ENCODE results near the gene EVI5L. TPM values are rescaled to one million over a fixed set of nuclear protein-coding genes. Genes with fewer than 3 reads are reported as not detected.

The EVI5L gene
- total RNA-seq (10 to 100 TPM; 11.9 to 14.1 TPM), polyA plus RNA-seq (1 to 10 TPM; 1.1 to 2.8 TPM)

DNA sequence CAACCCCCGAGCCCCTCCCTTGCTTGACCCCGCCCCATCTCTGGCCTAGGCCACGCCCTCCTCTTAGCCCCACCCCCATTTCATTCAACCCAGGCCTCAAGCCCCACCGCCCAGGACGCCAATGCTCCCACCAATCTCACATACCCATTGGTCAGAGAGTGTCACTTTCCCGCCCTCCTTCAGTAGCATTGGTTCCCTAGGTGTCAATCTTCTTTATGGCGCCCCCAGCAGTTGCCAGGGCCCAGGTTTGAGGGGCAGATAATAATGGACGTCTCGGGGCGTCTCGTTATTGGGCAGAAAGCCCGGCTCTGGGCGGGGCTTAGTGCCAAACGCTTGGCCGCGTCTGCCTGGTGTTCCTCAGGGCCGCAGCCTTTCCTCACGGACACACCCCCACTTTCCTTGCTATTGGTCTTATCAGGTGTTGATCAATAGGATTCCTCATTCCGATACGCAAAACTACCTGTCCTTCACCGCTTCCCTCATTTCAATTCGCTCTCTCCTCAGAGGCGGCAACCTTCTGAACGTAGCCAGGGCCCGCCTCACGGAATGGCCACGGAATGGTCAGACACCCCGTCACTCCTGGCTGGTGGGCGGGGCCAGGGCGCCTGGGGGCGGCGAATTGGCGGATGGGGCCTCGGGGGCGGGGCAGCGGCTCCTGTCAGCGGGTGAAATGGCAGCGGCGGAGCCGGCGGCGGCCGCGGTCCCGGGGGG lies at the start of gene EVI5L:
EVI5L (plus strand) TSS at position 658 of the 711 bp plus-strand sequence. CDS start 16,325 bp downstream, outside the sequence.
- peaks cover 11 to 28% (median 18%) of the 10 kb centered on the region in 4 donors for H3K4me1 Mint-ChIP-seq
- no peaks in the 10 kb centered on the region for H3K27me3 ChIP-seq (ENCODE audit: insufficient read depth, low read length)
- H3K4me3 ChIP-seq (ENCODE audit: low read length in 2 of 2) = peak within 1 kb of the TSS in 1 of 2 donors; percentile 50
- peak; percentile 99 for DNase-seq
- intact Hi-C loops (cut with micrococcal nuclease) = loop anchor here (1.0 to 2.0 kb wide), 4 partner anchors 33 to 91 kb away; partner anchors contain the start of genes MAP2K7 and SNAPC2
- peak within 1 kb of the TSS; percentile 63 to 90 (median 87) for H3K27ac Mint-ChIP-seq
- H3K36me3 ChIP-seq (ENCODE audit: insufficient read depth, low read length) = no peaks in the 10 kb centered on the region
- no peaks in the 10 kb centered on the region for H3K9me3 Mint-ChIP-seq
- H3K4me1 ChIP-seq (ENCODE audit: insufficient read depth, low read length) = peaks cover 22% of the 10 kb centered on the region
- H3K4me3 Mint-ChIP-seq = peak within 1 kb of the TSS; percentile 76 to 88 (median 86)
- POLR2A ChIA-PET (ENCODE audit: partially characterized antibody) = interaction anchor here (1.4 to 1.6 kb wide), 3 partner anchors 40 to 148 kb away, joined by 3 to 4 read pairs (median 3); partner anchors contain the start of gene SNAPC2
- no peaks in the 10 kb centered on the region for H3K36me3 Mint-ChIP-seq
- no peaks in the 10 kb centered on the region for H3K9me3 ChIP-seq (ENCODE audit: control insufficient read depth in 1 of 2, low read length in 2 of 2)
- CTCF ChIA-PET (ENCODE audit: partially characterized antibody) = interaction anchor here (1.2 to 2.3 kb wide), 2 partner anchors 10 to 40 kb away, joined by 6 to 7 read pairs; no protein-coding TSS in a partner anchor
- H3K27ac ChIP-seq (ENCODE audit: low read depth, low read length) = peak within 1 kb of the TSS; percentile 36
- no peaks in the 10 kb centered on the region for H3K27me3 Mint-ChIP-seq

DNA sequence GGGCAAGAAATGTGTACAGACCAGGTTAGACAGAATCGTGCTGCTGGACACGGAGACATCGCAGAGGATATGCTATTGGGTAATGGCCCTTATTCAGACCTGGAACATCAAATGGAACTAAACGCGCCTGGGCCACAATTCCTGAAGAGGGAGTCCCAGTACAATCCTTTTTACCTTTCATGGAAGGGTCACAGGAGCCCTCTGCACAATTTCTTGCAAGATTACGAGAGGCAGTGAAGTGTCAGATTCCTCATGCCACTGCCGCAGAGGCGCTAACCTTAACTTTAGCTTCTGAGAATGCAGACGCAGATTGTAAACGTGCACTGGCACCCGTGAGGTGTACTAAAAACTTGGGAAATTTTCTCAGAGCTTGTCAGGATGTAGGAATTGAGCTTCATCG lies 48.9 kb upstream of the EVI5L start:
- POLR2A ChIA-PET (ENCODE audit: partially characterized antibody) = no interaction called here
- Histone ChIP-seq H3K9me3 (ENCODE audit: control insufficient read depth in 1 of 2, low read length in 2 of 2) (no peaks in the 10 kb centered on the region), H3K27ac (ENCODE audit: low read depth, low read length) (no peak overlapping the region), H3K27me3 (ENCODE audit: insufficient read depth, low read length) (no peaks in the 10 kb centered on the region), H3K4me1 (ENCODE audit: insufficient read depth, low read length) (no peaks in the 10 kb centered on the region), H3K36me3 (ENCODE audit: insufficient read depth, low read length) (no peaks in the 10 kb centered on the region), H3K4me3 (ENCODE audit: low read length in 2 of 2) (no peak overlapping the region)
- Mint-ChIP-seq H3K27ac (no peak overlapping the region), H3K36me3 (no peaks in the 10 kb centered on the region), H3K4me1 (no peaks in the 10 kb centered on the region), H3K27me3 (peaks cover 11 to 14% of the 10 kb centered on the region in 2 donors), H3K4me3 (no peak overlapping the region), H3K9me3 (peaks cover 0 to 11% (median 0%) of the 10 kb centered on the region in 8 donors)
- intact Hi-C loops (cut with micrococcal nuclease) = no loop called here
- DNase-seq = no peak
- CTCF ChIA-PET (ENCODE audit: partially characterized antibody) = no interaction called here

DNA sequence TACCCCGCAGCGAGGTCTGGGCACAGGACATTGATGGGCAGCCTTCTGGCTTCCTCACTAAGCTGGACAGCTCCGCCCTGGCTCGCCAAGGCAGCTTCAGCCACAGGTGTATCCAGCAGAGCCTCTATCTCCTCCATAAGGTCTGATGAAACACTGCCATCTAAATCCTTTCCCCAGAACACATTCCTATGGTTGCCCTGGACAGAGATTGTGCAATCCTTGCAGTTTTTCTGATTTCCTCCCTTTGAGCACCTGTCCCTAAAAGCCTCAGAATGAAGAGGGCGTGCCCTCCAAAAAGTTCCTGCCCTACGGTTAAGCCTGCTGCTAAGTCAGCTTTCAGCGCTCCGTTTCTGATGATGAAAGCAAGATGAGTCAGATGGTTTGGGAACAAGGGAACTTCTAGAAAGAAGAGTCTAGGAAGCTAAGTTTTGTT lies 46.0 kb upstream of the EVI5L start:
- peaks cover 2% of the 10 kb centered on the region for H3K4me1 ChIP-seq (ENCODE audit: insufficient read depth, low read length)
- H3K27ac ChIP-seq (ENCODE audit: low read depth, low read length) = no peak overlapping the region
- no peaks in the 10 kb centered on the region for H3K36me3 ChIP-seq (ENCODE audit: insufficient read depth, low read length)
- H3K4me3 ChIP-seq (ENCODE audit: low read length in 2 of 2) = no peak overlapping the region
- Mint-ChIP-seq H3K27me3 (peaks cover 15 to 21% of the 10 kb centered on the region in 2 donors), H3K9me3 (peaks cover 0 to 11% (median 0%) of the 10 kb centered on the region in 8 donors), H3K4me1 (peaks cover 0 to 8% (median 2%) of the 10 kb centered on the region in 4 donors), H3K36me3 (no peaks in the 10 kb centered on the region), H3K27ac (peak overlapping the region in 2 of 7 donors; percentile 49 to 63), H3K4me3 (no peak overlapping the region)
- DNase-seq = no peak
- H3K27me3 ChIP-seq (ENCODE audit: insufficient read depth, low read length) = peaks cover 7% of the 10 kb centered on the region
- ChIA-PET POLR2A (ENCODE audit: partially characterized antibody) (no interaction called here), CTCF (ENCODE audit: partially characterized antibody) (interaction anchor here (0.8 kb wide), 1 partner anchor 103 kb away, joined by 3 read pairs; the partner anchor contains the start of gene TRAPPC5)
- intact Hi-C loops (cut with micrococcal nuclease) = no loop called here
- no peaks in the 10 kb centered on the region for H3K9me3 ChIP-seq (ENCODE audit: control insufficient read depth in 1 of 2, low read length in 2 of 2)

DNA sequence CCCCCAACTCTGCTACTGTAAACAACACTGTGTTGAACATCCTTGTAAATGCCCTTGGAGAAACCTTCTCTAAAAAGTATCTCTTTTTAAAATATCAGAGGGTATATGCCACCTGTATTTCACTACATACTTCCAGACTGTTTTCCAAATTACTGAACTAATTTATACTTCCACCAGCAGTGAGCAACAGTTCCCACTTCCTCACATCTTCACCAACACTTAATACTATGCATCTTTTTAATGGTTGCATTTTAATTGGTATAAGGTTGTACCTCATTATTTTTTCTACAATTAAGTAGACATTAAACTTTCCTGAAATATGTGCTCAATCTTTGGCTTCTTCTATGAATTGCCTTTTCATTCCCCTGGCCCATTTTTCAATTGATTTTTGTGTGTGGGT lies 45.2 kb upstream of the EVI5L start:
- H3K4me3 Mint-ChIP-seq = no peak overlapping the region
- CTCF ChIA-PET (ENCODE audit: partially characterized antibody) = interaction anchor here (1.0 kb wide), 1 partner anchor 104 kb away, joined by 3 read pairs; the partner anchor contains the start of gene TRAPPC5
- H3K27me3 Mint-ChIP-seq = peaks cover 15 to 27% of the 10 kb centered on the region in 2 donors
- H3K36me3 ChIP-seq (ENCODE audit: insufficient read depth, low read length) = no peaks in the 10 kb centered on the region
- intact Hi-C loops (cut with micrococcal nuclease) = no loop called here
- no peak overlapping the region for H3K27ac Mint-ChIP-seq
- H3K4me1 Mint-ChIP-seq = peaks cover 0 to 16% (median 8%) of the 10 kb centered on the region in 4 donors
- no peaks in the 10 kb centered on the region for H3K36me3 Mint-ChIP-seq
- peaks cover 10% of the 10 kb centered on the region for H3K4me1 ChIP-seq (ENCODE audit: insufficient read depth, low read length)
- POLR2A ChIA-PET (ENCODE audit: partially characterized antibody) = no interaction called here
- H3K27me3 ChIP-seq (ENCODE audit: insufficient read depth, low read length) = peaks cover 11% of the 10 kb centered on the region
- H3K9me3 ChIP-seq (ENCODE audit: control insufficient read depth in 1 of 2, low read length in 2 of 2) = no peaks in the 10 kb centered on the region
- no peak overlapping the region for H3K27ac ChIP-seq (ENCODE audit: low read depth, low read length)
- no peak for DNase-seq
- H3K4me3 ChIP-seq (ENCODE audit: low read length in 2 of 2) = no peak overlapping the region
- H3K9me3 Mint-ChIP-seq = peaks cover 0 to 11% (median 0%) of the 10 kb centered on the region in 8 donors

DNA sequence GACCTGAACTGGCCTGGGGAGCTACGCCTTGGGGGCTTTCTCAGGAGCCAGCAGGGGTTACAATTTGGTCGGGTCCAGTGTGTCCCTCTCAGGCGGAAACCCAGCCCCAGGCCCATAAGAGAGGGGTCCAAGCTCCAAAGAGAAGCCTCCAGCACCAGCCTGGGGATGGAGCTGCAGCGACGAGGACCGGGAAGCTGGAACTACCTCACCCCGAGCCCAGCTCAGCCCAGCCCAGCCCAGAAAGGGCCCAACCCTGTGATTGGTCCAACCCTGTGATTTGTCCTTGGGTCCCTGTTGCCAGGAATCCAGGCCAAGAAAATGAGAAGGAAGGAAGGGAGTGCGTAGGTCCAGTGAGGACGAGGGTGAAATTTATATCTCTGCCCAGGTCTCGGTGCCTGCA lies 42.9 kb upstream of the EVI5L start:
- DNase-seq = no peak
- Histone ChIP-seq H3K27ac (ENCODE audit: low read depth, low read length) (no peak overlapping the region), H3K4me3 (ENCODE audit: low read length in 2 of 2) (no peak overlapping the region), H3K4me1 (ENCODE audit: insufficient read depth, low read length) (peaks cover 10% of the 10 kb centered on the region), H3K27me3 (ENCODE audit: insufficient read depth, low read length) (peaks cover 11% of the 10 kb centered on the region), H3K9me3 (ENCODE audit: control insufficient read depth in 1 of 2, low read length in 2 of 2) (no peaks in the 10 kb centered on the region), H3K36me3 (ENCODE audit: insufficient read depth, low read length) (no peaks in the 10 kb centered on the region)
- Mint-ChIP-seq H3K27ac (no peak overlapping the region), H3K9me3 (peaks cover 0 to 11% (median 0%) of the 10 kb centered on the region in 8 donors), H3K36me3 (no peaks in the 10 kb centered on the region), H3K4me1 (peaks cover 0 to 16% (median 8%) of the 10 kb centered on the region in 4 donors), H3K27me3 (peaks cover 19 to 21% of the 10 kb centered on the region in 2 donors), H3K4me3 (peak overlapping the region in 2 of 8 donors; percentile 36 to 41)
- ChIA-PET CTCF (ENCODE audit: partially characterized antibody) (no interaction called here), POLR2A (ENCODE audit: partially characterized antibody) (no interaction called here)
- intact Hi-C loops (cut with micrococcal nuclease) = no loop called here

DNA sequence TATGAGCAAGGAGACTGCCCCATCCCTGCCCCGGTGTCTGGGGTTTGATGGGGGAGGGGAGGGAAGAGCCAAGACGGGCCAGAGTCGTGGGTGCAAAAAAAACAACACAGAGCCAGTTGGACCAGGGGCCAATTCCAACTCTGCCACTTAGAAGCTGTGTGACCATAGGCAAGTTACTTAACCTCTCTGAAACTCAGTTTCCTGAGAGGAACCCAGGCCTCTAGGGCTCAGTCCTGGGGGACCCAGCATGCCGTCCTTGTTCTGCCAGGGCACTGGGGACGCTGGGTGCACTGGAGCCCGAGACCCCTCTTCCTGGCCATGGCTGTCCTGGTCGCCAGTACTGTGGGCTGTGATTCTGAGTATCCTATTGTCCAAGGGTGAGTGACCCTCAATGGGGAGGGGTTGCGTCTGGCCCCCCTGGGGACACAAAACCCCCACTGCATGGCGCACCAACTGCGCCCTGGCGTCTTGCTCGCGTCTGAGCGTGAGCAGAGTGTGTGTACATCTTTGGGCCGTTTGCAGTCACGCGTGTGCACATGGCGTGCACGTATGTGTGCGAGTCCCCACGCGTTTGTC lies 42.3 kb upstream of the EVI5L start:
- H3K27me3 ChIP-seq (ENCODE audit: insufficient read depth, low read length) = peaks cover 11% of the 10 kb centered on the region
- H3K9me3 ChIP-seq (ENCODE audit: control insufficient read depth in 1 of 2, low read length in 2 of 2) = no peaks in the 10 kb centered on the region
- Mint-ChIP-seq H3K36me3 (no peaks in the 10 kb centered on the region), H3K27me3 (peaks cover 22% of the 10 kb centered on the region in 2 donors), H3K4me3 (peak overlapping the region in 3 of 8 donors; percentile 31 to 41 (median 36)), H3K9me3 (peaks cover 0 to 11% (median 0%) of the 10 kb centered on the region in 8 donors), H3K27ac (no peak overlapping the region), H3K4me1 (peaks cover 0 to 16% (median 8%) of the 10 kb centered on the region in 4 donors)
- ChIA-PET POLR2A (ENCODE audit: partially characterized antibody) (no interaction called here), CTCF (ENCODE audit: partially characterized antibody) (no interaction called here)
- no peak overlapping the region for H3K27ac ChIP-seq (ENCODE audit: low read depth, low read length)
- H3K36me3 ChIP-seq (ENCODE audit: insufficient read depth, low read length) = no peaks in the 10 kb centered on the region
- H3K4me1 ChIP-seq (ENCODE audit: insufficient read depth, low read length) = peaks cover 10% of the 10 kb centered on the region
- DNase-seq = no peak
- H3K4me3 ChIP-seq (ENCODE audit: low read length in 2 of 2) = no peak overlapping the region
- intact Hi-C loops (cut with micrococcal nuclease) = no loop called here
